ENCODE results near the gene RIC8A.
A peak's percentile ranks its signal among the peaks of the same experiment; 100 is the strongest.
"Not testable (repeated sequence)": the region's sequence is repeated elsewhere in the genome, so short reads cannot be mapped to it uniquely, and the experiment has no call there.

The RIC8A gene

GRCh38 chr11:220641-221215 lies 13.2 kb downstream of the RIC8A start:
- not testable (repeated sequence) for ATAC-seq (replicated peaks); H3K4me1 Mint-ChIP-seq; DNase-seq; H3K27ac Mint-ChIP-seq; H3K4me3 Mint-ChIP-seq; H3K27me3 Mint-ChIP-seq; H3K9me3 Mint-ChIP-seq
- H3K36me3 Mint-ChIP-seq = peaks cover 29 to 35% of the 10 kb centered on the region in 2 donors

GRCh38 chr11:221539-221938 lies 14.0 kb downstream of the RIC8A start:
- ATAC-seq (replicated peaks) = no peak
- no peak for DNase-seq
- peaks cover 26 to 30% of the 10 kb centered on the region in 2 donors for H3K36me3 Mint-ChIP-seq
- peaks cover 10% of the 10 kb centered on the region in 2 donors for H3K4me1 Mint-ChIP-seq
- H3K4me3 Mint-ChIP-seq = no peak overlapping the region
- H3K27ac Mint-ChIP-seq = no peak overlapping the region
- H3K27me3 Mint-ChIP-seq = no peaks in the 10 kb centered on the region
- no peaks in the 10 kb centered on the region for H3K9me3 Mint-ChIP-seq

GRCh38 chr11:221998-222789 lies 14.7 kb downstream of the RIC8A start:
- H3K4me3 Mint-ChIP-seq = no peak overlapping the region
- no peaks in the 10 kb centered on the region for H3K9me3 Mint-ChIP-seq
- peak overlapping the region; percentile 76 for H3K27ac Mint-ChIP-seq
- ATAC-seq (replicated peaks) (no peak), DNase-seq (no peak)
- peaks cover 26 to 30% of the 10 kb centered on the region in 2 donors for H3K36me3 Mint-ChIP-seq
- H3K4me1 Mint-ChIP-seq = peaks cover 10% of the 10 kb centered on the region in 2 donors
- no peaks in the 10 kb centered on the region for H3K27me3 Mint-ChIP-seq

DNA sequence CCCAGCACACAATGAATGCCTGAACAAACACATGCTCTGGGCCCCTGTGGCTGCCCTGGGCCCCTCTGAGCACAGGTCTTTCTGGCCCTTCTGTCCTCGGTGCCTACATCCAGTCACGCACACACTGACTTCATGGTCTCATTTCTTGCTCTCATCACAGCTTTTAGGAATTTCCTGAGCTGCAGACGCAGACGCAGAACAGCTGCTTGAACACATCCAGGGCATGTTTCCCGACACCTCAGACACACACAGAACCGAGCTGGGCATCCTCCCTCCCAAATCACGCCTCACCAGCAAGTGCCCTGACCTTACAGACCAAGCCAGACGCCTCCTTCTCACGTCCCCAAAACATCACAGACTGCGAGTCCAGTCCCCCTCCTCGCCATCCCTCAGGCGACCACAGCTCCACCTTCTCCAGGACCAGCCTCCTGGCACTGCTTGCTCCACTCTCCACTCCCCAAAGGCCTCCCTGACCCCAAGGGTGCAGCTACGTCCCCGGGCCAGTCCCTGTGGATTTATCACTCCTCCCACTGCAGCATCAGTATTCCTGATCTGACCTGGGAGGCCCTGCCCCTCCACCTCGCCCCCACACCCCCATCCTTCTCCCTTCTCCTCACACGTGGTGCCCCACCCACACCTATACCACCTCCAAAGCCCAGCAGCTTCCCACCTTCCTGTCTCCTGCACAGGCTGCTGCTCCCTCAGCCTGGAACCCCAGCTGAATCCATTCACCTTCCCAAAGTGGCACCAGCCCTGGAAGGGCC lies 15.7 kb downstream of the RIC8A start:
- Mint-ChIP-seq H3K36me3 (peaks cover 21 to 25% of the 10 kb centered on the region in 2 donors), H3K9me3 (no peaks in the 10 kb centered on the region), H3K4me3 (no peak overlapping the region), H3K27ac (peak overlapping the region; percentile 70), H3K4me1 (peaks cover 12 to 16% of the 10 kb centered on the region in 2 donors), H3K27me3 (no peaks in the 10 kb centered on the region)
- ATAC-seq (replicated peaks) (no peak), DNase-seq (no peak)

DNA sequence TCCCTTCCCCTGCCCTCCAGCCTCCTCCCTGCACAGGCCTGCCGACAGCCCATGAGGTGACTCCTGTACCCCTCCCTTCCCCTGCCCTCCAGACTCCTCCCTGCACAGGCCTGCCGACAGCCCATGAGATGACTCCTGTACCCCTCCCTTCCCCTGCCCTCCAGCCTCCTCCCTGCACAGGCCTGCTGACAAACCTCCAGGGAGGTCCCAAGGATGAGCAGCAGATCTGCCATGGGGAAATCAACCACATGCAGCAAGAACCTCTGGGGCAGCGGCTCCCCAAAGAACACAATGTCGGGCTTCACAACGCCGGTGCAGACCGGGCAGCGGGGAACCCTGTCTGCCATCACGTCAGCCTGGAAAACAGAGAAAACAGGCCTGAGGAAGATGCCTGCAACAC lies 16.4 kb downstream of the RIC8A start:
- H3K4me3 Mint-ChIP-seq = no peak overlapping the region
- no peaks in the 10 kb centered on the region for H3K27me3 Mint-ChIP-seq
- peaks cover 23 to 28% of the 10 kb centered on the region in 2 donors for H3K36me3 Mint-ChIP-seq
- H3K27ac Mint-ChIP-seq = no peak overlapping the region
- no peak for ATAC-seq (replicated peaks)
- peaks cover 12 to 21% of the 10 kb centered on the region in 2 donors for H3K4me1 Mint-ChIP-seq
- H3K9me3 Mint-ChIP-seq = no peaks in the 10 kb centered on the region
- no peak for DNase-seq

- ATAC-seq (replicated peaks) (no peak), DNase-seq (no peak)
- peaks cover 21 to 25% of the 10 kb centered on the region in 2 donors for H3K36me3 Mint-ChIP-seq
- no peak overlapping the region for H3K27ac Mint-ChIP-seq
- peaks cover 12 to 21% of the 10 kb centered on the region in 2 donors for H3K4me1 Mint-ChIP-seq
- no peak overlapping the region for H3K4me3 Mint-ChIP-seq
- no peaks in the 10 kb centered on the region for H3K27me3 Mint-ChIP-seq
- H3K9me3 Mint-ChIP-seq = no peaks in the 10 kb centered on the region
These were observed 16.9 kb downstream of the RIC8A start for GRCh38 chr11:224424-224823.

DNA sequence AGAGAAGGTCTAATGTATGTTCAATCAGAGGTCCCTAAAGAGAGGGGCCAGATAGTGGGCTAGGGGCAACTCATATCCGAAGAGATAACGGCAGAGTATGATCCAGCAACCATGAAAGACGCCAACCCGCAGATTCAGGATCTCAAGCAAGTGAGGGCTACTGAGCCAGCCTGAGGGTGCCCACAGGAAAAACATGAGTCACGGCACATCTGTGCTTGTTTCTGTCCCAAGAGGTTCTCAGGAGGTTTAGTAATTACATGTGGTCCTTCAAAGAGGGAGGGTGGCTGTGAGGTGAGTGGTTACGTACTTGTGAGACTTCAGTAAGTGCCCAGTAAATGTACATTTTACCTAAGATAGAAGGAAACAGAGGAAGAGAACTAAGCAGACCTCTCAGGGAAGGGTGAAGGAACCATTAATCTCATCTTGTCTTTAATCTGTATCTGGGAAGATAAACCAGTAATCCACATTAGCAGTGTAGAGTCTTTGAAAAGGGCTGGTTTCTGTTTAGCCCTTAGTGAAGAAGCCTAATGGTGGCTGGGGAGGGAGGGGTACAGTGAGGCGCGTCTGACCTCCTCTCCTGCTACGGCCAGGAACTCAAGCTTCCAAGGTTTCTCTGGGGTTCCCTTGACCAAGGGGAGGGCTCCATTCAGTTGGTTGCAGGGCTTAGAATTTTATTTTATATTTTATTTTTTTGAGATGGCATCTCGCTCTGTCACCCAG lies 18.4 kb downstream of the RIC8A start:
- H3K27me3 Mint-ChIP-seq = no peaks in the 10 kb centered on the region
- peak overlapping the region; percentile 14 to 36 for H3K4me3 Mint-ChIP-seq
- no peaks in the 10 kb centered on the region for H3K9me3 Mint-ChIP-seq
- H3K27ac Mint-ChIP-seq = peak overlapping the region; percentile 32
- peaks cover 24 to 27% of the 10 kb centered on the region in 2 donors for H3K36me3 Mint-ChIP-seq
- DNase-seq (no peak), ATAC-seq (replicated peaks) (peak; percentile 91 to 99)
- H3K4me1 Mint-ChIP-seq = peaks cover 12 to 21% of the 10 kb centered on the region in 2 donors

DNA sequence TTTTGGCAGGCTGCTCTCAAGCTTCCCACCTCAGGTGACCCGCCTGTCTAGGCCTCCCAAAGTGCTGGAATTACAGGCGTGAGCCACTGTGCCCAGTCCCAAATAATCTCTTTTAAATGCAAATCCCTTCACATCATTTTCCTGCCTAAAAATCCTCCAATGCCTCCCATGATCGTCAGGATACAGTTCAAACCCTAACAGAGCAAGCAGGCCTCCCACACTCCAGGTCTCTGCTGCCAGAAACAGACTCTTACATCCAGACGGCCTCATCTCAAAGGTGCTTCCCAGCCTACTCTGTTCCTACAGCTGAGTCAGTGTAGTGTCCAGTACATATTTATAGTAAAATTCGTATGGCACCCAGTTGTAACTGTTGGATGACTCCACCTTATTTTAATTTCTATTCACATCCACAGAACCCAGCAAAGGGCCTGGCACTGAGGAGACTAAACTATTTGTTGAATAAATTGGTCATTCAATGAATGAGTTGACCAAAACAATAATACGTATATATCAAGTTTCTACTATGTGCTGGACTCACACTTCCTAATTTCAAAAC lies 20.4 kb downstream of the RIC8A start:
- H3K27me3 Mint-ChIP-seq = no peaks in the 10 kb centered on the region
- H3K4me1 Mint-ChIP-seq = peaks cover 12 to 21% of the 10 kb centered on the region in 2 donors
- ATAC-seq (replicated peaks) = no peak
- H3K27ac Mint-ChIP-seq = no peak overlapping the region
- no peaks in the 10 kb centered on the region for H3K9me3 Mint-ChIP-seq
- H3K4me3 Mint-ChIP-seq = no peak overlapping the region
- no peak for DNase-seq
- H3K36me3 Mint-ChIP-seq = peaks cover 14 to 22% of the 10 kb centered on the region in 2 donors

- no peak for DNase-seq
- no peak overlapping the region for H3K4me3 Mint-ChIP-seq
- no peak for ATAC-seq (replicated peaks)
- peaks cover 10 to 16% of the 10 kb centered on the region in 2 donors for H3K36me3 Mint-ChIP-seq
- H3K4me1 Mint-ChIP-seq = peaks cover 15 to 26% of the 10 kb centered on the region in 2 donors
- H3K27me3 Mint-ChIP-seq = no peaks in the 10 kb centered on the region
- no peak overlapping the region for H3K27ac Mint-ChIP-seq
- no peaks in the 10 kb centered on the region for H3K9me3 Mint-ChIP-seq
These were observed 22.9 kb downstream of the RIC8A start for GRCh38 chr11:230431-230830.

DNA sequence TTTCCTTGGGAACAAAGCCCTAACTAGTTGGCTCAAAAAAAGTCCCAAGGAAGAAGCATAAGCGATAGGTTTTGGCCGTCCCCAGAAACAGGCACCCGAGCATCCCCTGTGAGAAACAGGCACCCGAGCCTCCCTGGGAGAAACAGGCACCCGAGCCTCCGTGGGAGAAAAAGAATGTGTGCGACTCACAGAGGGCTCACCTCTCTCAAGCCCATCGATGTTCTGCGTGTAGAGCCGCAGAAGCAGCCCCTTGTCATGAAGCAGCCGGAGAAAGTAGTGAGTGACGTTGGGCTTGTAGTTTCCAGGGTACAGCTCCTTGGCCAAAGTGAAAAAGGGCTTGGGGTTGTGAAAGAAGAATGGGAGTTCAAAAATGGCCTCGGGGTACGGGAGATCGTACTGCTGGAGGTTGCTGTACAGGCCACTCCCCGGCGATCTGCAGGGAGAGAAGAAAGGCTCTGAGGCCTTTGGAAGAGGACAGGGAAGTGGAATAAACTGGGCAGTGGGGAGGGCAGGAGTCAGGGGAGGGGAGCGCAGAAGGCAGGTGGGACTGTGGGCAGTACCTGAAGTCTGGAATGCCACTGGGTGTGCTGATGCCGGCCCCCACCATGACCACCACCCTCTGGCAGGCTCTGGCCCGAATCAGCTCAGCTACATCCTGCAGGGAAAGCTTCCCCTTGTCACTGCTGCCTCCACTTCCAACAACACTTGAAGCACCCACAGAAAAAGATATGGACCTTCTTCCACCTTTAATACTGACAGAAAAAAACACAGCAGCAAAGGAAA lies 25.5 kb downstream of the RIC8A start:
- Mint-ChIP-seq H3K9me3 (no peaks in the 10 kb centered on the region), H3K36me3 (peaks cover 12 to 16% of the 10 kb centered on the region in 2 donors), H3K27me3 (no peaks in the 10 kb centered on the region), H3K27ac (no peak overlapping the region), H3K4me1 (peaks cover 7 to 24% of the 10 kb centered on the region in 2 donors), H3K4me3 (no peak overlapping the region)
- DNase-seq = no peak
- no peak for ATAC-seq (replicated peaks)

GRCh38 chr11:235180-235579 lies 27.7 kb downstream of the RIC8A start:
- Mint-ChIP-seq H3K9me3 (no peaks in the 10 kb centered on the region), H3K27me3 (no peaks in the 10 kb centered on the region), H3K36me3 (peaks cover 14 to 15% of the 10 kb centered on the region in 2 donors), H3K27ac (peak overlapping the region; percentile 95), H3K4me1 (peaks cover 13 to 31% of the 10 kb centered on the region in 2 donors), H3K4me3 (peak overlapping the region; percentile 94 to 96)
- ATAC-seq (replicated peaks) (no peak), DNase-seq (no peak)

DNA sequence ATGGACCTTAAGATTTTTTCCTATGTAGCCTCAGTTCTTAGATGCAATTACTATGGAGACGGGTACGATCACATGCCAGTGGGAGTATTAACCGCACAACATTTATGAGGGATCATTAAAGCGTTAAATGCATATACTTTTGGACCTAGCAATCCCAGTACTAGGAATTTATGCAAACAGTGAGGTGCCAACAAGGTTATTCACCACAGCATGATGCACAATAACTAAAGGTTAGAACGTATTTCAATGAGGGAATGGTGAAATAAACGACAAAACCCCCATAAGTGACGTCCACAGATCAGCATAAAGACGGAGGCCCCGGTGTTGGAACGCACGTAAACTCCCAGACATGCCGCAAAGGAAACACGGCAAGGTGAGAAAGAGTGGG lies 28.1 kb downstream of the RIC8A start:
- Mint-ChIP-seq H3K36me3 (peaks cover 11 to 17% of the 10 kb centered on the region in 2 donors), H3K27ac (peak overlapping the region; percentile 95), H3K27me3 (no peaks in the 10 kb centered on the region), H3K4me1 (peaks cover 13 to 31% of the 10 kb centered on the region in 2 donors), H3K4me3 (peak overlapping the region; percentile 94 to 96), H3K9me3 (no peaks in the 10 kb centered on the region)
- DNase-seq = no peak
- ATAC-seq (replicated peaks) = peak; percentile 35 to 37
